ENCODE results near the gene ERC2.

The ERC2 gene

DNA sequence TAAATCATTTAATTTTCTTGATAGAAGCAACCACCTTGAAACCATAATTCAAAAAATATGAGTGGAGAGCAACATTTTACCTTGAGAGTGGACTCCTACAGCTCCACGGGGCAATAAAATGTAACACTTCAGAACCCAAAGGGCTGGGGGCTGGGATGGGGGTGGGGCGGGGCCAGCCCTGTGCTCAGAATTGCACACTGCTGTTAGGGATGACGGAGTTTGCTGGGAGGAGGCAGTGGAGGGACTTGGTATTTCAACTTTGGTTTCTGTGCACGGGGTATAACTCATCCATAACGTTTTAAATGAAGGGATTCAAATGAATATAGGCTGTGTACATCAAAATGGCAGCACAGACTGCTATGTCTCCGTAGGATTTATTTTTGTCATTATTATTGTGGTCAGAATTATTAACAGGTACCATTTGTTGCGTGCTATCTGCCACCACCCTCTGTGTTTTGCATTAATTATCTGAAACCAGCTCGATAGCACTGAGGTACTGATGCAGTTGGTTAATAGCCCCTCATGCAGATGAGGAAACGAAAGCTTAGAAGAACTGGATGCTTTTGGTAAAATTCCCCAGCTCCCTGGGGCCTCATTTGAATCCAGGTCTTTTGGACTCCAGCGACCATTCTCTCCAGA lies 951.8 kb downstream of the ERC2 start:
- H3K4me3 ChIP-seq (replicated peaks; ENCODE audit: low read depth, low read length), result no peak overlapping the region
- TF ChIP-seq, protein P1, sequence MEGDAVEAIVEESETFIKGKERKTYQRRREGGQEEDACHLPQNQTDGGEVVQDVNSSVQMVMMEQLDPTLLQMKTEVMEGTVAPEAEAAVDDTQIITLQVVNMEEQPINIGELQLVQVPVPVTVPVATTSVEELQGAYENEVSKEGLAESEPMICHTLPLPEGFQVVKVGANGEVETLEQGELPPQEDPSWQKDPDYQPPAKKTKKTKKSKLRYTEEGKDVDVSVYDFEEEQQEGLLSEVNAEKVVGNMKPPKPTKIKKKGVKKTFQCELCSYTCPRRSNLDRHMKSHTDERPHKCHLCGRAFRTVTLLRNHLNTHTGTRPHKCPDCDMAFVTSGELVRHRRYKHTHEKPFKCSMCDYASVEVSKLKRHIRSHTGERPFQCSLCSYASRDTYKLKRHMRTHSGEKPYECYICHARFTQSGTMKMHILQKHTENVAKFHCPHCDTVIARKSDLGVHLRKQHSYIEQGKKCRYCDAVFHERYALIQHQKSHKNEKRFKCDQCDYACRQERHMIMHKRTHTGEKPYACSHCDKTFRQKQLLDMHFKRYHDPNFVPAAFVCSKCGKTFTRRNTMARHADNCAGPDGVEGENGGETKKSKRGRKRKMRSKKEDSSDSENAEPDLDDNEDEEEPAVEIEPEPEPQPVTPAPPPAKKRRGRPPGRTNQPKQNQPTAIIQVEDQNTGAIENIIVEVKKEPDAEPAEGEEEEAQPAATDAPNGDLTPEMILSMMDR (IDR thresholded peaks at IDR 0.05; ENCODE audit: low read depth, low read length, missing control alignments), result no peak
- DNase-seq (ENCODE audit: extremely low read depth, low read depth), result no peak

DNA sequence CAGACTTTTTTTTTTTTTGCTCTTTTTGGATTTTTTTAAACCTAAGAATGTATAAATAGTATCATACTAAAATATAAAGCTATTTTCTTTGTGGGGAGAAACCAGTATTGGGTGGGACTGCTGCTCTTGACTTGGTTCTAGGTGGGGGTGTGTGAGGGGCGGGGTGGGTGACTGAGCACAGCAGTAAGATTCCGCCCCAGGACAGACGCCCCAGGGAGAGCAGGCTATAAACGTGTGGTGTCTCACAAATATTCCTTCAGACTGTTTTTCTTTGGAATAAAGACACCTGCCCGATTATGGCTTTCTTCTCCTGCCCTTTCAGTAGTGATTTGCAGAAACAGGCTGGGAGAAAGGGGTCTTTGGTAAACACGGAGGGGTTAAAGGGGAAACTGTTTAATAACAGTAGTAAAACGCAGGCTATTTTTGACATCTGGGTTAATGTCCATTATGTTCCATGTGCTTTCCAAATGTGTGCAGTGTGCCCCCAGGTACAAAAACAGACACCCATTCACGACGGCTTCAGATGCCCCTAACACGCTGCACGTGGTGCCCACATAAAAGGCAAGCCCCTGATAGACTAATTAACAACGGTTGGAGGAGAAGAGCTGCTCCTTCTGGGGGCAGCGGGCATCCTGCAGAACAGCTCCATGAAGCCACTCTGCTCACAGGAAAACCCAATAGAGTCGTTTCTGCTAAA lies 952.6 kb downstream of the ERC2 start:
- TF ChIP-seq, protein P1 (IDR thresholded peaks at IDR 0.05; ENCODE audit: low read depth, low read length, missing control alignments), result no peak
- no peak overlapping the region for H3K4me3 ChIP-seq (replicated peaks; ENCODE audit: low read depth, low read length)
- DNase-seq (ENCODE audit: extremely low read depth, low read depth), result no peak

DNA sequence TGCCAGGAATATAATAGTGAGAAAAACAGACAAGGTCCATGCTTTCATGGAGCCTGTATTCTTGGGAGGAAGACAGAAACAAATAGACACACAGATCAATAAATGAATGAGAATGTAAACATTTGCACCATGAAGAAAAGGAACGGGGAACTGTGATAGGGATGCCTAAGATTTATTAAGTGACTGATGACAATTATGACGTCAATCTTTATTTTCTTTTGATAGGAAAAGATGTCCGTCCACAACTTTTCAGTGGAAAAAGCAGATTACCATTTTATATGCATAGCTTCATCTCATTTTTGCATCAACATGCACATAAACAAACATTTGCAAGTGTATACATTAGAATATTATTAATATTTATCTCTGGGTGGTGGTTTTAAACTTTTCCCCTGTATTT lies 953.3 kb downstream of the ERC2 start:
- no peak for DNase-seq (ENCODE audit: extremely low read depth, low read depth)
- TF ChIP-seq, protein P1 (IDR thresholded peaks at IDR 0.05; ENCODE audit: low read depth, low read length, missing control alignments), result no peak

DNA sequence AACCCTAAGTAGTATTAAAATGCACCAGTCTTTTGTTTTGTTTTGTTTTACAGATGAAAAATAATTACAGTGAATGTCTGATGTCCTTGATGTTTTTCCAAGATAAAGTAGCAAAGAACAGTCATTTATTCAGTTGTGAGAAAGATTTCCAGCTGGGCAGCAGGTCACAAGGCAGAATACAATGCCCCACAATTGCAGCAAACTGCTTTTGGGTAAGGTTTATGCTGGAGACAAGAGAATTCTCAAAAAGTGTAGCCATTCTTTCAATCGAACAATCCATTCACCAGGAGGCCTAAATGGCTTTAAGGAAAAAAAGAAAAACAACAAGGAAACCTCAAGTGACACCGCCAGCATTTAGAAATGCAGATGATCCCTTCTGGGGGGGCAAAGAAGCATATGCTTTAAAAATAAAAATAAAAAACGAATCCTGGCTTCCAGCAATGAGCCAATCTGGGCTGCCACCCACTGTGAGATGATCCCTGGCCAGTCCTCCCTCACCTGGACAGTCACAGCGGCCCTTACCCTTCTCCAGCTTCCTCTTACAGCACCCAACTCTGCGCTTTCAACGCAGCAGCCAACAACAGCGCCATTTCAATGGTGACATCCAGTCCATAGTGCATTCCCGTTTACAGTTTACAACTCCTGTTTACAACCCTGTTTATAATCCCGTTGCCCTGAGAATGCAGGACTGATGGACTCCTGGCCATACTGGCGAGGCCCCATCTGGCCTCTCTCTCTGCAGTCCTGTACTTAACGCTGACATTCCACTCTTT lies 955.5 kb downstream of the ERC2 start:
- TF ChIP-seq, protein P1 (IDR thresholded peaks at IDR 0.05; ENCODE audit: low read depth, low read length, missing control alignments), result no peak
- DNase-seq (ENCODE audit: extremely low read depth, low read depth), result no peak
- H3K4me3 ChIP-seq (replicated peaks; ENCODE audit: low read depth, low read length), result no peak overlapping the region

More for the DNA sequence above, 953.3 kb downstream of the ERC2 start:
- no peak overlapping the region for H3K4me3 ChIP-seq (replicated peaks; ENCODE audit: low read depth, low read length)

DNA sequence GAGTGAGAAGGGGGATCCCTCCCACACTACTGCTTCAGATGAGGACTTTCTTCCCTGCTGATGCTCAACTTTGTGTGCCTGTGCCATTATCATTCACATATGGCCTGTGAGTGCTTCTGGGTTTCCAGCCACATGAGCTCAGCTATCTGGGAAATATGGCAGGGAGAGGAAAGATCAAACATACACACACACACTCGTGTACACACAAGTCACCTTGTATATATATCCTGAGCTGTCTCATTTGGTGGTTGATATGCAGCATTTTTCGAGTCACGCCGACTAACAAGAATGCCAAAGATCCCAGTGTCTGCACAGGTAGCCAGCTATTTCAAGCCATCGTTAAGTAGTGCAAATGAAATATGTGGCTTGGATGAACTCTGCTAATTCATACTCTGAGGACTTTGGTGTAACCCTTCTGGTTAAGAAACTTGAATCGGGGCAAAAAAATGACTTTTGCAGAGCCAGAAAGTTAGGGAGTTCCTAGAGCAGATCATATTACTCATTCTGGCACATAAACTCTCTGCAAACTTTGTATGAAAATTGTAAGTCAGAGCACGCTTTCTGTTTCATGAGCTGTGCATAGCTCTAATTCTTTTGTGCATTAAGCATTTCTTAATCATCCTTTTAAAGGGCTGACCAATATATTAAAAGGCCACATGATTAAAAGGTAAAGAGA lies 956.2 kb downstream of the ERC2 start:
- H3K4me3 ChIP-seq (replicated peaks; ENCODE audit: low read depth, low read length), result peak overlapping the region; percentile 13
- no peak for DNase-seq (ENCODE audit: extremely low read depth, low read depth)
- TF ChIP-seq, protein P1 (IDR thresholded peaks at IDR 0.05; ENCODE audit: low read depth, low read length, missing control alignments), result no peak

DNA sequence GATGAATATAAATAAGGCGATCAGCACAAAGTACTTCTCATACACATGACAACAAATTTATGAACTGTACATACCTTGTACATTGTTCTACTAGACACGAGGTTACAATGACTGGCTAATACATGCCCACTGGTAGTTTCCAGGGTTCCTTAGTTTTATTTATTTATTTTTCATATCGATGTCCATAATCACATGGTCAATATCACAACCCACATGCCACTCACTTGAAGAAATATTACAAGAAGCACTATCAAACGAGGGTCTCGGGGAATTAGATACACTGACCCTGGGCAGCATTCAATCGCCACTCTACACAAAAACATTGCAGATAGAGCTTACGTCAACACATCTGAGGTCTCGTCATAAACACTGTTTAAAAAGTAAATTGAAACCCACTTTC lies 959.9 kb downstream of the ERC2 start:
- no peak overlapping the region for H3K4me3 ChIP-seq (replicated peaks; ENCODE audit: low read depth, low read length)
- DNase-seq (ENCODE audit: extremely low read depth, low read depth), result no peak

More for the DNA sequence above, 959.9 kb downstream of the ERC2 start:
- TF ChIP-seq, protein P1 (IDR thresholded peaks at IDR 0.05; ENCODE audit: low read depth, low read length, missing control alignments), result no peak
